Skeletal muscle satellite cell (primary cell): ENCODE results near the gene ISL2.

Source experiments
- H3K27me3 ChIP-seq: 2 replicates; pipeline ENCODE4 v1.7.0; 2013; ENCODE audit warnings: low read length; ENCODE audit not compliant: control insufficient read depth, insufficient read depth
- H3K36me3 ChIP-seq: 2 replicates; pipeline ENCODE4 v1.7.0; 2013; ENCODE audit warnings: mild to moderate bottlenecking, control low read depth, low read length; ENCODE audit not compliant: insufficient read depth
- H3K4me1 ChIP-seq: 2 replicates; pipeline ENCODE4 v1.7.0; 2013; ENCODE audit warnings: low read length; ENCODE audit not compliant: control insufficient read depth, insufficient read depth
- H3K4me2 ChIP-seq: 2 replicates; pipeline ENCODE4 v1.7.0; 2013; ENCODE audit warnings: mild to moderate bottlenecking, low read length
- H3K4me3 ChIP-seq: 2 replicates; pipeline ENCODE4 v1.7.0; 2013; ENCODE audit warnings: low read length
- H3K9ac ChIP-seq: 2 replicates; pipeline ENCODE4 v1.7.0; 2013; ENCODE audit warnings: mild to moderate bottlenecking, low read depth, low read length, moderate library complexity
- H3K9me3 ChIP-seq: replicated peaks from 2 replicates; pipeline ENCODE4 v1.7.0; 2013; ENCODE audit warnings: mild to moderate bottlenecking, control low read depth, low read length

Gene ISL2

DNA sequence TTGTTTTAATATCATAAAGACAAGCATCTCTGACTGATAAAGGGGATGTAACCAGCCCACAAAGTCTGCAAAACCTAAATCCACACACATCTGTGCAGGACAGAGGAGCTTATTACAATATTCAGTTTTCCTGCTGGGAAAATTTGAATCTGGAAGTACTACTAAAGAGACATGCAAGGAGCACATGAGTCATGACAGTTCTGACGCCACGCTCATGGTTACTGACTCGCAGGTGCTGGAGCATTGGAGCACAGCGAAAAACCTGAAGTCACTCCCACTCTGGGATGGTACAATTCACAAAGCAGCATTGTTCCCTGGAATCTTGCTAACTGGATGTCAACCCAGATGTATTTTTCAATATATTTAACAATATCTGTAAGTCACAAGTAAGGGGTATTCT, 7.6 kb upstream of the ISL2 start:
- Histone ChIP-seq H3K27me3 (peaks cover 23% of the 10 kb centered on the region), H3K4me1 (no peaks in the 10 kb centered on the region), H3K4me2 (no peak overlapping the region), H3K9ac (no peak overlapping the region), H3K4me3 (no peak overlapping the region), H3K9me3 (no peaks in the 10 kb centered on the region), H3K36me3 (no peaks in the 10 kb centered on the region)

DNA sequence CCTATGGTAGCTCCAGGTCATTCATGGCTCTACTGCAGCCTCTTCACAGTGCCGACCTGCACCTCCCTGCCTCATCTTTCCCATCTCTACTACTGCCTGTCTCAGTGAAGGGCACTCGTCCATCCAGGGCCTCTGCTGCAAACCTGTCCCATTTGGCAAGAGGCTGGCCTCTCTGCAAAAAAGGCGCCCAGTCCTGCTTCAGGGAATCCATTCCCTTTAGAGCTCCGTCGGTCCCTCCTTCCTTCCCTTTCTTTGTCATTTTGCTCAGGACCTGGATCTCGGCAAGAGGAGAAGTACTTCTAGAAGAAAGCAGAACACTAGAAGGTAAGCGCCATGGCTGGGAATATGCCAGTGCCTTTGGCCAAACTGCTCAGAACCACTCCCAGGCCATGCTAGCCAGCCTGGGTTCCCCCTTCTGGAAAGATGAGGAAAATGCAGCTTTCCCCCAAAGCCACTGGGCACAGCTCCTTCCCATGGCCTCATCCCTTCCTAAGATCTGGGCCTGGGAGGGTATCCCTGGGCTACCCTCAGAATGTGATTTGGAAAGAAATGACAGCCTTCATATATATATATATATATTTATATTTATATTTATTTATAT, 6.4 kb upstream of the ISL2 start:
- no peaks in the 10 kb centered on the region for H3K36me3 ChIP-seq
- H3K9me3 ChIP-seq: no peaks in the 10 kb centered on the region
- H3K27me3 ChIP-seq: peaks cover 13% of the 10 kb centered on the region
- H3K9ac ChIP-seq: no peak overlapping the region
- H3K4me2 ChIP-seq: no peak overlapping the region
- H3K4me3 ChIP-seq: no peak overlapping the region
- H3K4me1 ChIP-seq: peaks cover 2% of the 10 kb centered on the region

DNA sequence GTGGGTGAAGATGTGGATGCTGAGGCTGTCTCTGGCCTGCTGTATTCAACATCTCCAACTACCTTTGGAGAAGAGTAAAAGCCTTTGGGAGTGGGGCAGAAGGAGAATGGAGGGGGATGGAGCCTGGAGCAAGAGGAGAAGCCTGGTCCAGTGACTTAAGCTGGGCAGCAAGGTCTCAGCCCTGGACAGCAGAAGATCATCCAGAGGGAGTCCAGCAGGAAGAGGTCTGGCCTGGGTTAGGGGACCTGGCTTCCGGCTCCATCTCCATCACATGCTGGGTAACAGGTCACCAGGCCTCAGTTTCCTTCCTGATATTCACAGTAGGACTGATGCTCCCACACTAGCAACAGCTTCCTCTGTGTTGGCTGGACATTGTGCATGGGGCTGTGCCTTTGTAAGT, 3.8 kb upstream of the ISL2 start:
- peaks cover 17% of the 10 kb centered on the region for H3K4me1 ChIP-seq
- no peak overlapping the region for H3K4me3 ChIP-seq
- no peaks in the 10 kb centered on the region for H3K9me3 ChIP-seq
- no peaks in the 10 kb centered on the region for H3K36me3 ChIP-seq
- no peak overlapping the region for H3K9ac ChIP-seq
- no peak overlapping the region for H3K4me2 ChIP-seq
- H3K27me3 ChIP-seq: peaks cover 13% of the 10 kb centered on the region

DNA sequence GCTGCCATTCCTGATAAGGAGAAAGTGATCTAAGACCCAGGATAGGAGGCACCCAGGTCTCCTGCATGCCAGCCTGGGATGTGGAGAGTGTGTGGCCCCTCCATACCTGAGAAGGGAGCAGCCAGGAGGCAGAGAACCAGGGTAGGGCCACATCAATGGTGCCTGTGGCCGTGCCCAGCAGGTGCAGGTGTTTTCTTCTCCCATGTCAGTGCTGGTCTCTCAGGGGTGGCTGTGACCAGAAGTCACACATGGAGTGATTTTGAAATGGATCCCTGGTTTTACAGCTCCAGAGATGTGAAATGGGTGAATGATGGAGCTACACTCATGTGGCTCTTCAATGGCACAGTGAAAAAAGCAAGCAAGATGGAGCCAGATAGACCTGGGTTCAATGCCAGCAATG, 3.3 kb upstream of the ISL2 start:
- no peak overlapping the region for H3K4me2 ChIP-seq
- no peaks in the 10 kb centered on the region for H3K36me3 ChIP-seq
- H3K4me3 ChIP-seq: no peak overlapping the region
- peaks cover 15% of the 10 kb centered on the region for H3K27me3 ChIP-seq
- H3K9ac ChIP-seq: no peak overlapping the region
- no peaks in the 10 kb centered on the region for H3K9me3 ChIP-seq
- H3K4me1 ChIP-seq: peaks cover 22% of the 10 kb centered on the region

DNA sequence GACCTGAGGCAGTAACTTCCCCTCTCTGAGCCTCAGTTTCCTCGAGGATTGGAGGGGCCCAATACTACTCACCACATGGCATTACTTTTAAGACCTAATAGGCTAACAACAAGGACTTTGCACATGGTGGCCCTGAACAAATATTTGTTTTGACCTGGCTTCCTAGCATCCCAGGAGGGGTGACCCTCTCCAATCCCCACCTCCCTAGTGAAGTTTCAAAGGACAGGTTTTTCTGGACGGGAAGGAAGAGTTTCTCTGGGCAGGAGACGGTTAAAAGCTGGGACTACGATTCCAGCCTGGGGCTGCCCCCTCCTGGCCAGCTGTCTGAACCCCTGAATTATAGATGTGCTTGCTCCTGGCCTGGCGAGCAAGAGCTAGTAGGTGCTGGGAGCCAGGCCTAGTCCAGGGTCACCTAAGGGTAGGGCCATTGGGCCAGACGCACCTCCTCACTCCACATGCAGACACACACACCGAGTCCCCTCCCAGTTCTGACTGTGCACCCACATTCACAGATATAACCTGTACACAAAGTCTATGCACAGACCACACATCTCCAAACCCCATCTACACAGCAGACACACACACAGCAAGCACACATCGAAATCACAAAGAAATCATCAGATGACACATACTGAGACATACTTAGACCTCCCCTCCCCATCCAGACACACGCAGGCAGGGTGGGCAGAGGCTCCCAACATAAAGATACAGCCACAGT, 2.7 kb upstream of the ISL2 start:
- H3K36me3 ChIP-seq: no peaks in the 10 kb centered on the region
- peaks cover 18% of the 10 kb centered on the region for H3K27me3 ChIP-seq

DNA sequence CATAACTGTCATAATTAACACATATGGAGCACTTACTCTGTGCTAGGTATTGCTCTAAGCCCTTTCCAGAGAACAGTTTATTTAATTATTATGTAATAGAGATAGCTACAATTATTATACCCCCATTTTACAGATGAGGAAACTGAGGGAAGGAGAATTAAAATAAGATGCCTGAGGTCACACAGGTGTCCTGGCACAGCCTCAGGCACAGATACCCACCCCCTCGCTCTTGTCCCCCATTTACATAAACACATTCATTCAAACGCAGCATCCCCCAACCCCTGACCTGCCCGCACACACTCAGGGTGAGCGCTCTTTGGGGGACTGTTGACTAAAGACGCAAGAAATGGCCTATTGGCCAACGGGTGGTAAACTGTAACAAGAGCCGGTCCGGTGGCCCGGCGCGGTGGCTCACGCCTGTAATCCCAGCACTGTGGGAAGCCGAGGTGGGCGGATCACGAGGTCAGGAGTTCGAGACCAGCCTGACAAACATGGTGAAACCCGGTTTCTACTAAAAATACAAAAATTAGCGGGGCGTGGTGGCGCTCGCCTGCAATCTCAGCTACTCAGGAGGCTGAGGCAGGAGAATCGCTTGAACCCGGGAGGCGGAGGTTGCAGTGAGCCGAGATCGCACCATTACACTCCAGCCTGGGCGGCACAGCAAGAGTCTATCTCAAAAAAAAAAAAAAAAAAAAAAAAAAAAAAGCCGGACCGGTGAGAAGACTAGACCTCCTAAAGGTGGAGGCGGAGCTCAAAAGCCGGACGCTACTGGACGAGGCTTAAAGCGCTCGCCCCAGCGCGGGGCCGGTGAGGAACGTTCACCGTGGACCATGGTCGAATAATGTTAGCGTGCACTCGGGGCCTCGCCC, 1.9 kb upstream of the ISL2 start:
- Histone ChIP-seq H3K4me1 (peaks cover 27% of the 10 kb centered on the region), H3K4me3 (no peak overlapping the region), H3K9me3 (no peaks in the 10 kb centered on the region), H3K4me2 (peak overlapping the region; percentile 94), H3K36me3 (no peaks in the 10 kb centered on the region), H3K27me3 (peaks cover 26% of the 10 kb centered on the region), H3K9ac (peak overlapping the region; percentile 76)

More for the DNA sequence above, 2.7 kb upstream of the ISL2 start:
- Histone ChIP-seq H3K4me2 (no peak overlapping the region), H3K9ac (no peak overlapping the region), H3K9me3 (no peaks in the 10 kb centered on the region), H3K4me1 (peaks cover 23% of the 10 kb centered on the region), H3K4me3 (no peak overlapping the region)

DNA sequence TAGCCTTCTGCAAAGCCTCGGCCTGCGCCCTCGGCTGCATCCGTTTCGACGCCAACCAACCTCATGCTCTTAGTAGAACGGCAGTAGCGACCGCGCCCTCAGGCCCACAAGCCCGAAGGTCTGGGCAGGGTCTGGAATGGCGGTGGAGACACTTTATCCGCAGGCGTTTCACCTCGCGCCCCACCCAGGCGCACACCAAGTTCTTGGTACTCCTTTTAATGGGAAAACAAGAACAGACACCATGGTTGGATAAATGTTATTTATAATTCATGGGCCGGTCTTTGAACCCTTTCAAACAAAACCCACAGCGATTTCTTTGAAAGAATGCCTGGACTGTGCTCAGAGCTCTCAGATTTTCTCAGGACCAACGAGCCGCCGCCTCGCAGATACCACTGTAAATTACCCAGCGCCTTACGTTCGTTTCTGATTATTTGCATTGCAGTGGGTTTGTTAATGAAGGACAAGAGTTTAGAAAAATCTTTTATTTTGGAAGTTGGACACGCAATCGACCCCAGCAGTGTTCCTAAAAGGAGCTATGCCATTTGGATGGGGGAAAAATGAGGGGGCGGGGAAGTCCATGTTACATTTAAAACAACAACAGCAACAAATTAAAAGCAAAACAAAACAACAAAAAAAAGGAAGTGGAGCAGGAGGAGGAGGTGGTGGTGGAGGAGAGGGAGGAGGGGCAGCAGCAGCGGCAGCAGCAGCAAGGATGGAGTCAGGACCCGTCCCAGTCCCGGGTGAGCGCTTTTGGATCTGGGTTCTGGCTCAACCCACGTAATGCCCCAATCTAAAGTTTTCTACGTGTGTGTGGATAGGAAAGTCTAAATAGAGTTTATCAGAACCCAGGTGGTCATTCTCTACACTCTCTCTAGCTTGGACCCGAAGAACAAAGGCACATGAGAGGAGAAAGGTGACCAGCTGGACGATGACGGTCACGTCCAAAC, 993 bp upstream of the ISL2 start:
- peak overlapping the region; percentile 75 for H3K4me3 ChIP-seq
- no peaks in the 10 kb centered on the region for H3K9me3 ChIP-seq
- H3K27me3 ChIP-seq: peaks cover 35% of the 10 kb centered on the region
- peaks cover 36% of the 10 kb centered on the region for H3K4me1 ChIP-seq
- H3K9ac ChIP-seq: peak overlapping the region; percentile 76
- peaks cover 2% of the 10 kb centered on the region for H3K36me3 ChIP-seq
- peak overlapping the region; percentile 94 for H3K4me2 ChIP-seq

DNA sequence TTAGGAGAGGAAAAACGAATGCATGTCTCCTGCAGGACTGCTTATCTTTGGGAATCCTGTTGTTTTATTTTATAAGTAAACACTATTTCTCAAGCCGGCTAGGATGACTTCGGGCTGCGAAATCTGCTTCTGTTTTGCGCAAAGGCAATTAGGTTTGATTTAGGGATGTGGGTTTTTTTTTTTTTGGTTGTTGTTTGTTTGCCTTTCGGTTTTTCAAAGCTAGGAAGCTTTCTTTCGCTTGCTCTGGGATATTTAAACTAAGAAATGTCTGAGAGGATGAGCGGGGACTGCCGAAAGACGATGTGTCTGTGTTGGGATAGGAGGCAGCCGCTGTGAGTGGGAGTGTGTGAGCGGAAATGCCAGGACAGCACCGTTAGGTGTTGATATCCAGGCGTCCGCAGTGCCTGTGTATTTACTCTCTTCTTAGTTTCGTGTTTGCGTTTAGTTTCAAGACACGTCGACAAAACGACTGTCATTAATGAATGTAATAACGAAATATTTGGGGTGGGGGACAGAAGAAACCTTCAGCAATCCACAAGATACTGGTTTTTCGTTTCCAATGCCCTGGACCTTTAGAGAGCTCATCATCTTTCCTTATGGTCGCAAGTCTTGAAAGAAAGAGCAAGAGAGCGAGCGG, 604 bp downstream of the ISL2 start:
- Histone ChIP-seq H3K27me3 (peaks cover 51% of the 10 kb centered on the region), H3K36me3 (peaks cover 13% of the 10 kb centered on the region), H3K9ac (peak overlapping the region; percentile 68), H3K4me2 (peak overlapping the region; percentile 94), H3K9me3 (no peaks in the 10 kb centered on the region), H3K4me3 (peak overlapping the region; percentile 75), H3K4me1 (peaks cover 41% of the 10 kb centered on the region)

DNA sequence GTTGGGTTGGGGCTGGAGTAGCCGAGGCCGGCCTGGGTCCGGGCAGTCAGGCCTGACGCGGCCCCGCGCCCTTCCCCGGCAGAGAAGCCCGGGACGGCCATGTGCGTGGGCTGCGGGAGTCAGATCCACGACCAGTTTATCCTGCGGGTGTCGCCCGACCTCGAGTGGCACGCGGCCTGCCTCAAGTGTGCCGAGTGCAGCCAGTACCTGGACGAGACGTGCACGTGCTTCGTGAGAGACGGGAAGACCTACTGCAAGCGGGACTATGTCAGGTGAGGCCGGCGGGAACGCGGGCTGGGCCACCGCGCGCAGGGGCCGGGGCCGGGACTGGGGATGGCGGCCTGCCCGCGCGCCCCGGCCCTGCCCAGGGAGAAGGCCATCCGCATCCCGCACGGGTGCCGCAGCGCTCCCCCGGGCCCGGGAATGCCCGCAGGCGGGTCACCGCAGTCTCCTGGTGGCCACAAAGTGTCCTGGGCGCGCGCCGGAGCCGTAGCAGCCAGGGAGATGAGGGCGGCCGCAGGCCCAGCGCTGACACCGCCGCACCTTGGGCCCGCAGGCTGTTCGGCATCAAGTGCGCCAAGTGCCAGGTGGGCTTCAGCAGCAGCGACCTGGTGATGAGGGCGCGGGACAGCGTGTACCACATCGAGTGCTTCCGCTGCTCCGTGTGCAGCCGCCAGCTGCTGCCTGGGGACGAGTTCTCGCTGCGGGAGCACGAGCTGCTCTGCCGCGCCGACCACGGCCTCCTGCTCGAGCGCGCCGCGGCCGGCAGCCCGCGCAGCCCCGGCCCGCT, 1.3 kb downstream of the ISL2 start:
- H3K36me3 ChIP-seq: peaks cover 14% of the 10 kb centered on the region
- peak overlapping the region; percentile 75 for H3K4me3 ChIP-seq
- peaks cover 53% of the 10 kb centered on the region for H3K27me3 ChIP-seq
- H3K9ac ChIP-seq: peak overlapping the region; percentile 68
- H3K9me3 ChIP-seq: no peaks in the 10 kb centered on the region
- H3K4me2 ChIP-seq: peak overlapping the region; percentile 94
- peaks cover 44% of the 10 kb centered on the region for H3K4me1 ChIP-seq
